K562 (cell line): ENCODE results near the gene MBNL2. TPM values are rescaled to one million over a fixed set of nuclear protein-coding genes. Genes with fewer than 3 reads are reported as not detected.

Experiments
- ATAC-seq: fragments of 200-7000 bp; cut with Tn5 transposase; 3 replicates; pipeline ENCODE4 v1.9.1; 2020; ENCODE audit warnings: moderate library complexity
- BruUV-seq: library from RNA; stranded (reverse); fragments of 400-500 nt; replicated peaks from 2 replicates; lab custom pipeline; 2021; lab: Mats Ljungman, UMichigan
- CTCF ChIA-PET: fragments of 300-600 bp; formaldehyde crosslinking; extraction: SDS; loops from one replicate; lab custom pipeline; 2021; ENCODE audit warnings: low intra/inter-chr PET ratio; lab: Yijun Ruan, JAX
- POLR2A ChIA-PET: fragments of 300-600, 350-650 bp; sonication (Branson Sonifier 250); formaldehyde crosslinking; extraction: SDS; loops from one replicate; lab custom pipeline; 2021; ENCODE audit warnings: antibody characterized with exemption, inconsistent platforms; lab: Yijun Ruan, JAX
- DNase-seq, 4 experiments: peaks; one replicate each; pipeline versions ENCODE4 v3.0.0 to v3.0.0-alpha.2; 2011 to 2018; ENCODE audit warnings: low spot score in 3 of 4, mixed read lengths in 3 of 4; ENCODE audit errors: extremely low read depth in 1 of 4
- FAIRE-seq: peaks from 2 replicates; lab custom pipeline; 2011; peaks lifted over from hg19 to GRCh38; lab: Jason Lieb, UNC
- H2AFZ ChIP-seq: 2 replicates; pipeline ENCODE4 v1.6.0; 2011; ENCODE audit warnings: low read depth, low read length, control low read depth, inconsistent platforms
- H3K27ac ChIP-seq: fragments of 200-600 bp; 3 replicates; pipeline ENCODE4 v1.8.0; 2011; ENCODE audit warnings: low read depth, mild to moderate bottlenecking, control low read depth, inconsistent platforms, low read length, moderate library complexity, mixed read lengths; ENCODE audit errors: extremely low read depth
- H3K27me3 ChIP-seq, 2 experiments: fragments of 300-600 bp in 1 of 2; 2 replicates in 1 of 2; 3 replicates in 1 of 2; pipeline versions ENCODE4 v1.6.0 to v1.8.0; 2011; ENCODE audit warnings: inconsistent platforms in 2 of 2, low read length in 2 of 2, mild to moderate bottlenecking in 1 of 2, mixed read lengths in 1 of 2, moderate library complexity in 1 of 2; ENCODE audit not compliant: control insufficient read depth in 2 of 2, insufficient read depth in 2 of 2
- H3K36me3 ChIP-seq: fragments of 300-600 bp; 3 replicates; pipeline ENCODE4 v1.8.0; 2011; ENCODE audit warnings: mild to moderate bottlenecking, low read length, inconsistent platforms; ENCODE audit not compliant: control insufficient read depth, insufficient read depth
- H3K4me1 ChIP-seq, 2 experiments: fragments of 200-600 bp in 1 of 2; replicated peaks in 1 of 2; 2 replicates in 1 of 2; 3 replicates in 1 of 2; pipeline versions ENCODE4 v1.5.1 to v1.8.0; 2011; ENCODE audit warnings: inconsistent platforms in 2 of 2, low read length in 2 of 2, mild to moderate bottlenecking in 1 of 2, mixed read lengths in 1 of 2, moderate library complexity in 1 of 2; ENCODE audit not compliant: control insufficient read depth in 2 of 2, insufficient read depth in 2 of 2
- H3K4me2 ChIP-seq: 2 replicates; pipeline ENCODE4 v1.6.1; 2011; ENCODE audit warnings: low read length, control low read depth, inconsistent platforms, mixed read lengths; ENCODE audit not compliant: insufficient read depth
- H3K4me3 ChIP-seq: fragments of 200-600 bp; sonication (generic), shearing (Covaris generic); 2 replicates; pipeline ENCODE4 v1.5.1; 2016; ENCODE audit warnings: control low read depth, inconsistent platforms
- H3K79me2 ChIP-seq: fragments of 200-600 bp; 3 replicates; pipeline ENCODE4 v1.8.0; 2011; ENCODE audit warnings: low read length, inconsistent platforms; ENCODE audit not compliant: control insufficient read depth, insufficient read depth
- H3K9ac ChIP-seq, 2 experiments: 2 replicates each; pipeline versions ENCODE4 v1.6.0 to v1.6.1; 2011; ENCODE audit warnings: low read depth in 2 of 2, low read length in 2 of 2, control low read depth in 1 of 2, inconsistent platforms in 1 of 2, mild to moderate bottlenecking in 1 of 2, mixed read lengths in 1 of 2; ENCODE audit not compliant: insufficient read depth in 1 of 2
- H3K9me1 ChIP-seq: one replicate; pipeline ENCODE4 v1.6.0; 2011; ENCODE audit warnings: inconsistent platforms, mild to moderate bottlenecking, low read length, moderate library complexity; ENCODE audit not compliant: control insufficient read depth, insufficient read depth
- H3K9me3 ChIP-seq: replicated peaks from 2 replicates; pipeline ENCODE4 v1.5.1; 2011; ENCODE audit warnings: low read depth, low read length, inconsistent platforms; ENCODE audit not compliant: control insufficient read depth, insufficient read depth
- H4K20me1 ChIP-seq: replicated peaks from 2 replicates; pipeline ENCODE4 v1.6.1; 2011; ENCODE audit warnings: low read length, inconsistent platforms, mixed read lengths; ENCODE audit not compliant: control insufficient read depth, insufficient read depth
- CBFA2T3 ChIP-seq: fragments of 450-650 bp; IDR thresholded peaks from 2 replicates; pipeline ENCODE4 v1.6.1; 2017
- CHD4 ChIP-seq: fragments of 200-600 bp; sonication (generic); IDR thresholded peaks from 3 replicates; pipeline ENCODE4 v1.6.1; 2012; ENCODE audit warnings: low read depth, mild to moderate bottlenecking, mixed read lengths, low read length, inconsistent platforms; ENCODE audit not compliant: insufficient read depth, insufficient replicate concordance, poor library complexity, severe bottlenecking
- ESRRB ChIP-seq: fragments of 250-450 bp; sonication (Bioruptor Pico); IDR thresholded peaks from 2 replicates; pipeline ENCODE4 v1.5.0; 2020; ENCODE audit warnings: mild to moderate bottlenecking, moderate library complexity, borderline replicate concordance
- L3MBTL2 ChIP-seq: fragments of 450-650 bp; IDR thresholded peaks from 2 replicates; pipeline ENCODE4 v1.6.1; 2016; ENCODE audit warnings: mild to moderate bottlenecking, moderate library complexity
- LCOR ChIP-seq: sonication (generic); formaldehyde crosslinking; IDR thresholded peaks from 2 replicates; pipeline ENCODE4 v1.8.0; 2022; ENCODE audit warnings: mild to moderate bottlenecking, missing genetic modification reagents
- SLC30A9 ChIP-seq: fragments of 250-450 bp; sonication (Bioruptor Pico); IDR thresholded peaks from 2 replicates; pipeline ENCODE4 v1.8.0; 2022; ENCODE audit warnings: mild to moderate bottlenecking, moderate library complexity
- TAL1 ChIP-seq: fragments of 450-650 bp; IDR thresholded peaks from 2 replicates; pipeline ENCODE4 v1.6.1; 2016; ENCODE audit warnings: mild to moderate bottlenecking
- TCFL5 ChIP-seq: fragments of 250-450 bp; sonication (Bioruptor Pico); conservative IDR thresholded peaks from 2 replicates; pipeline ENCODE4 v1.6.1; 2021; ENCODE audit warnings: mild to moderate bottlenecking, moderate library complexity, matching md5 sums
- ZNF184 ChIP-seq: sonication (generic); formaldehyde crosslinking; IDR thresholded peaks from 2 replicates; pipeline ENCODE4 v1.5.0; 2020; ENCODE audit warnings: missing genetic modification reagents
- whole genome bisulfite sequencing: fragments of 100-300 bp; shearing (Covaris generic); methylation state at CpG from one replicate; pipeline ENCODE4 v1.1.6; 2016; ENCODE audit warnings: low coverage, mixed read lengths; ENCODE audit not compliant: insufficient coverage; ENCODE audit errors: missing lambda C conversion rate; 5-methylcytosine and 5-hydroxymethylcytosine counted together
- in situ Hi-C: fragments of 300-500 bp; cut with MboI; formaldehyde crosslinking; loops from 4 replicates; pipeline ENCODE4 v1.15.0; 2018; ENCODE audit warnings: inconsistent platforms, mixed read lengths
- intact Hi-C: fragments of 100-400 bp; cut with micrococcal nuclease; formaldehyde crosslinking; loops from 2 replicates; pipeline ENCODE4 v1.14.2; 2022
- polyA plus RNA-seq, 8 experiments: library from polyadenylated mRNA; depleted of rRNA in 4 of 8; stranded (reverse) in 5 of 8; unstranded in 3 of 8; fragments of >200 nt; fragmentation: Nextera tagmentation in 2 of 8; fragmentation: Illumina TruSeq in 1 of 8; extraction: Ambion mirVana in 2 of 8; extraction: Trizol in 1 of 8; gene quantifications; 2 replicates each; pipeline versions ENCODE4 v1.2.1 to v1.2.3, GENCODE V29; 2011 to 2014; ENCODE audit warnings: inconsistent platforms in 1 of 8, missing spikeins in 1 of 8
- total RNA-seq, 7 experiments: library from RNA; depleted of rRNA in 6 of 7; stranded (reverse); fragments of >200 nt in 6 of 7; fragmentation: Illumina TruSeq in 2 of 7; extraction: Trizol in 2 of 7; gene quantifications; 2 replicates each; pipeline versions ENCODE4 v1.2.1 to v1.2.3, GENCODE V29; 2011 to 2021; ENCODE audit warnings: low replicate concordance in 1 of 7
- TF ChIP-seq, protein P1 (sequence below): fragments of 250-450 bp; sonication (Bioruptor Pico); IDR thresholded peaks from 2 replicates; pipeline ENCODE4 v1.5.0; 2022; ENCODE audit warnings: mild to moderate bottlenecking
- TF ChIP-seq, protein P2 (sequence below): fragments of 450-650 bp; IDR thresholded peaks from 2 replicates; pipeline ENCODE4 v1.6.1; 2016; ENCODE audit warnings: mild to moderate bottlenecking

The MBNL2 gene
- total and polyA plus RNA-seq, 9 of the 15 experiments (the other 6 are each of a cell fraction or from before 2014, with no cell fraction given) = 7.0 to 24.8 (median 13.8) TPM

- Histone ChIP-seq H3K9me3 (no peaks in the 10 kb centered on the region), H2AFZ (no peak overlapping the region), H3K4me2 (no peak overlapping the region), H3K9ac (no peak overlapping the region), H3K27me3 (no peaks in the 10 kb centered on the region), H3K27ac (no peak overlapping the region), H3K36me3 (peaks cover 5% of the 10 kb centered on the region; the same call in 1 of the 3 replicates), H3K4me1 (no peaks in the 10 kb centered on the region; a peak in 2 of 5 replicates), H4K20me1 (0 out of 2 replicates have a peak, but pooled peaks cover 3% of the 10 kb centered on the region), H3K9me1 (no peaks in the 10 kb centered on the region), H3K4me3 (no peak overlapping the region), H3K79me2 (peaks cover 25% of the 10 kb centered on the region; the same call in 1 of the 3 replicates)
- in situ Hi-C loops (no loop called here), intact Hi-C loops (no loop called here)
- TF ChIP-seq CBFA2T3 = no peak
- no peak for TF ChIP-seq L3MBTL2
- ATAC-seq (no peak), FAIRE-seq (no peak), DNase-seq (no peak)
- no TSS peak for BruUV-seq
- POLR2A ChIA-PET = interaction anchor here (1.0 kb wide), 1 partner anchor 19 kb away, joined by 3 read pairs; no protein-coding TSS in a partner anchor
- CTCF ChIA-PET = no interaction called here
Observed at GRCh38 chr13:97296740-97297139, 74.6 kb downstream of the MBNL2 start.

- FAIRE-seq (no peak), DNase-seq (no peak), ATAC-seq (no peak)
- no peak overlapping the region for H2AFZ ChIP-seq
- no peaks in the 10 kb centered on the region for H3K9me3 ChIP-seq
- no peaks in the 10 kb centered on the region; a peak in 2 of 5 replicates for H3K4me1 ChIP-seq
- H3K4me3 ChIP-seq = no peak overlapping the region
- no TSS peak for BruUV-seq
- peaks cover 28% of the 10 kb centered on the region; the same call in 1 of the 3 replicates for H3K79me2 ChIP-seq
- in situ Hi-C loops = no loop called here
- CTCF ChIA-PET = no interaction called here
- H3K9me1 ChIP-seq = no peaks in the 10 kb centered on the region
- H3K27ac ChIP-seq = no peak overlapping the region
- no peaks in the 10 kb centered on the region for H3K27me3 ChIP-seq
- 0 out of 2 replicates have a peak, but pooled peaks cover 3% of the 10 kb centered on the region for H4K20me1 ChIP-seq
- intact Hi-C loops = no loop called here
- H3K9ac ChIP-seq = no peak overlapping the region
- H3K4me2 ChIP-seq = no peak overlapping the region
- WGBS = 100% methylated on average over 1 of the region's 1 CpG
- POLR2A ChIA-PET = no interaction called here
- peaks cover 5% of the 10 kb centered on the region; the same call in 1 of the 3 replicates for H3K36me3 ChIP-seq
- no peak for TF ChIP-seq TAL1
- TF ChIP-seq, protein P1, sequence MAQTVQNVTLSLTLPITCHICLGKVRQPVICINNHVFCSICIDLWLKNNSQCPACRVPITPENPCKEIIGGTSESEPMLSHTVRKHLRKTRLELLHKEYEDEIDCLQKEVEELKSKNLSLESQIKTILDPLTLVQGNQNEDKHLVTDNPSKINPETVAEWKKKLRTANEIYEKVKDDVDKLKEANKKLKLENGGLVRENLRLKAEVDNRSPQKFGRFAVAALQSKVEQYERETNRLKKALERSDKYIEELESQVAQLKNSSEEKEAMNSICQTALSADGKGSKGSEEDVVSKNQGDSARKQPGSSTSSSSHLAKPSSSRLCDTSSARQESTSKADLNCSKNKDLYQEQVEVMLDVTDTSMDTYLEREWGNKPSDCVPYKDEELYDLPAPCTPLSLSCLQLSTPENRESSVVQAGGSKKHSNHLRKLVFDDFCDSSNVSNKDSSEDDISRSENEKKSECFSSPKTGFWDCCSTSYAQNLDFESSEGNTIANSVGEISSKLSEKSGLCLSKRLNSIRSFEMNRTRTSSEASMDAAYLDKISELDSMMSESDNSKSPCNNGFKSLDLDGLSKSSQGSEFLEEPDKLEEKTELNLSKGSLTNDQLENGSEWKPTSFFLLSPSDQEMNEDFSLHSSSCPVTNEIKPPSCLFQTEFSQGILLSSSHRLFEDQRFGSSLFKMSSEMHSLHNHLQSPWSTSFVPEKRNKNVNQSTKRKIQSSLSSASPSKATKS (CRISPR knock-in tag) = no peak
- no peak for TF ChIP-seq SLC30A9 (CRISPR knock-in tag)
- no peak for TF ChIP-seq LCOR (CRISPR knock-in tag)
- TF ChIP-seq, protein P2, sequence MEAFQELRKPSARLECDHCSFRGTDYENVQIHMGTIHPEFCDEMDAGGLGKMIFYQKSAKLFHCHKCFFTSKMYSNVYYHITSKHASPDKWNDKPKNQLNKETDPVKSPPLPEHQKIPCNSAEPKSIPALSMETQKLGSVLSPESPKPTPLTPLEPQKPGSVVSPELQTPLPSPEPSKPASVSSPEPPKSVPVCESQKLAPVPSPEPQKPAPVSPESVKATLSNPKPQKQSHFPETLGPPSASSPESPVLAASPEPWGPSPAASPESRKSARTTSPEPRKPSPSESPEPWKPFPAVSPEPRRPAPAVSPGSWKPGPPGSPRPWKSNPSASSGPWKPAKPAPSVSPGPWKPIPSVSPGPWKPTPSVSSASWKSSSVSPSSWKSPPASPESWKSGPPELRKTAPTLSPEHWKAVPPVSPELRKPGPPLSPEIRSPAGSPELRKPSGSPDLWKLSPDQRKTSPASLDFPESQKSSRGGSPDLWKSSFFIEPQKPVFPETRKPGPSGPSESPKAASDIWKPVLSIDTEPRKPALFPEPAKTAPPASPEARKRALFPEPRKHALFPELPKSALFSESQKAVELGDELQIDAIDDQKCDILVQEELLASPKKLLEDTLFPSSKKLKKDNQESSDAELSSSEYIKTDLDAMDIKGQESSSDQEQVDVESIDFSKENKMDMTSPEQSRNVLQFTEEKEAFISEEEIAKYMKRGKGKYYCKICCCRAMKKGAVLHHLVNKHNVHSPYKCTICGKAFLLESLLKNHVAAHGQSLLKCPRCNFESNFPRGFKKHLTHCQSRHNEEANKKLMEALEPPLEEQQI = no peak
- no peak for TF ChIP-seq TCFL5
- TF ChIP-seq CHD4 = no peak
- no peak for TF ChIP-seq ESRRB (CRISPR knock-in tag)
- TF ChIP-seq ZNF184 = no peak
Observed at GRCh38 chr13:97298816-97299215, 76.7 kb downstream of the MBNL2 start.
